Neural crest cell (in vitro differentiated cells): ENCODE measurements around the gene ADAMTS15. TPM values are rescaled to one million over a fixed set of nuclear protein-coding genes. Genes with fewer than 3 reads are reported as not detected.
A peak's percentile ranks its signal among the peaks of the same experiment; 100 is the strongest.
"Not testable (repeated sequence)": the region's sequence is repeated elsewhere in the genome, so short reads cannot be mapped to it uniquely, and the experiment has no call there.

Experiments used
- DNase-seq: peaks from one replicate; pipeline ENCODE4 v3.0.0; 2021; ENCODE audit warnings: low read depth, mixed read lengths, low spot score
- H3K27ac Mint-ChIP-seq: one replicate; pipeline ENCODE4 v1.8.0; 2021; ENCODE audit warnings: mild to moderate bottlenecking, mixed read lengths; ENCODE audit not compliant: unreplicated experiment
- H3K27me3 Mint-ChIP-seq: 2 replicates; pipeline ENCODE4 v1.8.0; 2021; ENCODE audit warnings: low read depth, mild to moderate bottlenecking, mixed read lengths
- H3K36me3 Mint-ChIP-seq: 2 replicates; pipeline ENCODE4 v1.8.0; 2021; ENCODE audit warnings: low read depth, mild to moderate bottlenecking, mixed read lengths
- H3K4me1 Mint-ChIP-seq: 2 replicates; pipeline ENCODE4 v1.8.0; 2021; ENCODE audit warnings: mixed read lengths
- H3K4me3 Mint-ChIP-seq: one replicate; pipeline ENCODE4 v1.8.0; 2021; ENCODE audit warnings: mild to moderate bottlenecking, mixed read lengths
- H3K9me3 Mint-ChIP-seq: 2 replicates; pipeline ENCODE4 v1.8.0; 2021; ENCODE audit warnings: mixed read lengths
- total RNA-seq: library from RNA; stranded (reverse); gene quantifications from 2 replicates; pipeline ENCODE4 v1.2.1, GENCODE V29; 2021
- TF ChIP-seq, protein P1 (sequence below): fragments of 200-600 bp; sonication (generic); conservative IDR thresholded peaks from 2 replicates; pipeline ENCODE4 v1.5.0; 2021; ENCODE audit warnings: antibody characterized with exemption, mild to moderate bottlenecking

Gene ADAMTS15
- total RNA-seq, 1 donor from 2014 or later = 7.7 TPM

DNA sequence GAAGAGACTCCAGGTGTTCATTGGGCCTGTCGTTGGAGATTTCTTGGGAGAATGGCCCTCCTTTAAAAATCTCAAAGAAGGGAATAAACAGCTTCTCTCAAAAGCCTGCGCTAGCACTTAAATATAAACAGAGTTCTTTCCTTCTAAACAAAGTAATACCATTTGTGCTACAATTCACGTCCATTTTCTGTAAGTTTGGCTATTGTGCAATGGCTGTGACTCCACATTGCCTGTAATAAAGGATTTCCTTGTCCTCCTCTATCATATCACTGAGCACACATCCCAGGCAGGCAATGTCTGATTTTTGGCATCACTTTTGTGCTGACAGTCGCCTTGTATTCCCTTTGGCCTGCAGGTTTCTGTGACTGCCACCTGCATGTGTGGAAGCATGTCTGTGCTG is 15.1 kb upstream of the ADAMTS15 start:
- no peaks in the 10 kb centered on the region for H3K9me3 Mint-ChIP-seq
- no peaks in the 10 kb centered on the region for H3K36me3 Mint-ChIP-seq
- H3K27me3 Mint-ChIP-seq = peaks cover 32% of the 10 kb centered on the region
- no peak overlapping the region for H3K27ac Mint-ChIP-seq
- H3K4me1 Mint-ChIP-seq = peaks cover 14% of the 10 kb centered on the region
- no peak overlapping the region for H3K4me3 Mint-ChIP-seq
- TF ChIP-seq, protein P1, sequence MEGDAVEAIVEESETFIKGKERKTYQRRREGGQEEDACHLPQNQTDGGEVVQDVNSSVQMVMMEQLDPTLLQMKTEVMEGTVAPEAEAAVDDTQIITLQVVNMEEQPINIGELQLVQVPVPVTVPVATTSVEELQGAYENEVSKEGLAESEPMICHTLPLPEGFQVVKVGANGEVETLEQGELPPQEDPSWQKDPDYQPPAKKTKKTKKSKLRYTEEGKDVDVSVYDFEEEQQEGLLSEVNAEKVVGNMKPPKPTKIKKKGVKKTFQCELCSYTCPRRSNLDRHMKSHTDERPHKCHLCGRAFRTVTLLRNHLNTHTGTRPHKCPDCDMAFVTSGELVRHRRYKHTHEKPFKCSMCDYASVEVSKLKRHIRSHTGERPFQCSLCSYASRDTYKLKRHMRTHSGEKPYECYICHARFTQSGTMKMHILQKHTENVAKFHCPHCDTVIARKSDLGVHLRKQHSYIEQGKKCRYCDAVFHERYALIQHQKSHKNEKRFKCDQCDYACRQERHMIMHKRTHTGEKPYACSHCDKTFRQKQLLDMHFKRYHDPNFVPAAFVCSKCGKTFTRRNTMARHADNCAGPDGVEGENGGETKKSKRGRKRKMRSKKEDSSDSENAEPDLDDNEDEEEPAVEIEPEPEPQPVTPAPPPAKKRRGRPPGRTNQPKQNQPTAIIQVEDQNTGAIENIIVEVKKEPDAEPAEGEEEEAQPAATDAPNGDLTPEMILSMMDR = no peak
- DNase-seq = no peak

DNA sequence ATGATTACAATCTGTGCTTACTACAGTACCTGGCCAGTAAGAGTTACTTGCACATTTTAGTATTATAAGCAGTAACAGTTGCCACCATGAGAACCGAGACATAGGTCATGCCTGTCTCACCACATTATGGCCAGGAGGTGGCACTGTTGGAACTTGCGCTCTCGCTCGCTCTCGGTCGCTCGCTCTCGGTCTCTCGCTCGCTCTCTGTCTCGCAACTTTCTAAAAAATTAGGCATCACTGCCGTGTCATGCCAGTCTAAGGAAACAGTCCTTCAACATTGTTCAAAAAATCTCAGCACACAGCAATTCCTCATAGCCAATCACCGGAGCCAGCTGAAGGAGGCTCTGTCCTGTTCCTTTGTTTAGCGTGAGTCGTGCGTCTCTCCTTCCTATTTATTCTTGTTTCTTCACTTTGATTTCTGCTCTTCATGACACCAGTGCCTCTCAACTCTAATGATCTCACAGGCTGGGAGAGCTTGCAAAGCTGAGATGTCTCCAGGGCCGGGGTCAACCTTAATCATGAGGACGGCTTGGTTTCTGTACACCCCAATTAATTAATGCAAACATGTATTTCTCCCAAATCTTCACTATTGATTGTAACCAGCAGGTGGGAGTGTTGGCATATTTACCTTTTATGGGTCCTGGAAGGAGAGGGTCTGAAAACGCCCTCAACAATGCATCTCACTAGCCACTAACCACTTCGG is 13.8 kb upstream of the ADAMTS15 start:
- peak; percentile 71 for DNase-seq
- H3K36me3 Mint-ChIP-seq = no peaks in the 10 kb centered on the region
- H3K4me3 Mint-ChIP-seq = no peak overlapping the region
- peaks cover 5% of the 10 kb centered on the region for H3K4me1 Mint-ChIP-seq
- H3K27ac Mint-ChIP-seq = no peak overlapping the region
- no peaks in the 10 kb centered on the region for H3K9me3 Mint-ChIP-seq
- TF ChIP-seq, protein P1 = peak; percentile 74
- H3K27me3 Mint-ChIP-seq = peaks cover 19% of the 10 kb centered on the region

DNA sequence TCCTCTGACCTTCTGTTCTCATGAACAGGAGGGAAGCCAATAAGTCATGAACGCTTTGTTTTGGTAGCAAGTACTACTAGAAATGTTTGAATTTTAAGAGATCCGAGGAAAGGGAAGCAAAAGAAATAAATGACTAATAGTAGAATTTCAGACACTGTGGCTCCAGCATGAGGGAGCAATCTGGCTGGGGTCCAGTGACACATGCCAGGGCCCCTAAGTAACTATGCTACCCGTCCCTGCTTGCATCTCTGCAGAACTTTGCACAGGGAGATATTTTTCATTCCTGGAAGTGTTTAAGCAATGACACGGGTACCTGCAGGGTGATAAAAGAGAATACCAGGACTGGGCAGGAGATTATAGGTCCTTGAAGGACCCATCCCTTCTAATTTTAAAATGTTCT is 12.8 kb upstream of the ADAMTS15 start:
- DNase-seq = no peak
- Mint-ChIP-seq H3K4me1 (peaks cover 5% of the 10 kb centered on the region), H3K27me3 (peaks cover 9% of the 10 kb centered on the region), H3K36me3 (no peaks in the 10 kb centered on the region), H3K4me3 (peak overlapping the region; percentile 15), H3K27ac (no peak overlapping the region), H3K9me3 (no peaks in the 10 kb centered on the region)
- TF ChIP-seq, protein P1 = no peak

DNA sequence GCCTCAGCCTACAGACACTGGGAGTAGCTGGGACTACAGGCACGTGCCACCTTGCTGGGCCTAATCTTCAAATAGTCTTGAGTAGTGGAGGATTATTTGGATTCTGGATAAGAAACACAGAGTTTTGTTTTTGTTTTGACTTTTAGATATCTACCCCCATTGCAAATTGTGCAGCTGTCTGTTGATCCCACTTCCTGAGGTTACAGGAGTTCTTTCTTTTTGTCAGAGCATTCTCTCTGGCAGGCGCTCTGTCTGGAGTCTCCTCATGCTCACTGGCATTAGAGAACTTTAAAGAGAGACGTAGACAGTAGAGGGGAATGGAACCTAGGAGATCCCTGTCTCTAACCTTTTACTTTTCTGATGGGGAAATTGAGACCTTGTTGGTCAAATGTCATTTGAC is 12.3 kb upstream of the ADAMTS15 start:
- H3K27me3 Mint-ChIP-seq = peaks cover 4% of the 10 kb centered on the region
- H3K27ac Mint-ChIP-seq = no peak overlapping the region
- H3K4me3 Mint-ChIP-seq = no peak overlapping the region
- no peaks in the 10 kb centered on the region for H3K36me3 Mint-ChIP-seq
- no peaks in the 10 kb centered on the region for H3K9me3 Mint-ChIP-seq
- peaks cover 5% of the 10 kb centered on the region for H3K4me1 Mint-ChIP-seq
- TF ChIP-seq, protein P1 = no peak
- DNase-seq = no peak

DNA sequence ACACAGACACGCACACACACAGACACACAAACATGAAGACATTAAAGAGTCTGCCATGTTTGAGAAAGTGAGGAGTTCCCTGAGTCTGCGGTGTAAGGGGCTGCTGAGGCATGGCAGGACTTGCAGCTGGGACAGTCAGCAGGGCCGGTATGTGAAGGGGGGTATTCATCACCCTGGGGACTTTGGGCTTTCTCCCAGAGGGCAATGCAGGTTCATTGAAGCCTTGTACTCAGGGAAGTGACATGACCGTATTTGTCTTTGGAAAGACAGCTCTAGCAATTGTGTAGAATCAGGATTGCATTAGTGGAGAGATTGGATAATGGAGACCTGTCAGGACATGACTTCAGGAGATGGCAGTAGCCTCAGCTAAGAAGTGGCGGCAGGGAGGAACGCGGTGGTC is 10.6 kb upstream of the ADAMTS15 start:
- Mint-ChIP-seq H3K27me3 (peaks cover 2% of the 10 kb centered on the region), H3K9me3 (no peaks in the 10 kb centered on the region), H3K4me3 (no peak overlapping the region), H3K4me1 (peaks cover 5% of the 10 kb centered on the region), H3K36me3 (no peaks in the 10 kb centered on the region), H3K27ac (no peak overlapping the region)
- TF ChIP-seq, protein P1 = no peak
- DNase-seq = no peak

DNA sequence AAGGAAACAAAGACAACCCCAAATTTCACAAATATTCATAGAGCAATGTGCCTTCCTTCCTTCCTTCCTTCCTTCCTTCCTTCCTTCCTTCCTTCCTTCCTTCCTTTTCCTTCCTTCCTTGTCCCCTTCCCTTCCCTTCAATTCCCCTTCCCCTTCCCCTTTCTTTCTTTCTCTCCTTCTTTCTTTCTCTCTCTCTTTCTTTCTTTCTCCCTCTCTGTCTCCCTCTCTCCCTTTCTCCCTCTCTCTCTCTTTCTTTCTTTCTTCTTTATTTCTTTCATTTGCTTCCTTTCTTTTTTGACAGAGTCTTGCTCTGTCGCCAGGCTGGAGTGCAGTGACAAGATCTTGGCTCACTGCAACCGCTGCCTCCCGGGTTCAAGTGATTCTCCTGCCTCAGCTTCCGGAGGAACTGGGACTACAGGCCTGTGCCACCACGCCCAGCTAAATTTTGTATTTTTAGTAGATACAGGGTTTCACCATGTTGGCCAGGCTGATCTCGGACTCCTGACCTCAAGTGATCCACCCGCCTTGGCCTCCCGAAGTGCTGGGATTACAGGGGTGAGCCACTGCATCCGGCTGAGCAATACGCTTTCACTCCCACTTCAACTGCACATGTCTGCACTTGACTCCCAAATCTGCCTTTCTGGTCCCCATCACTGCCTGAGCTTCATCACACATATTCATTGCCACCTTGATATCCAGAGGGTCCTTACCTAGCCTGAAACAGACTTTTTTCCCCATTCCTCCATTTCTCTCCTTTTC is 9.9 kb upstream of the ADAMTS15 start:
- not testable (repeated sequence) for H3K9me3 Mint-ChIP-seq, H3K36me3 Mint-ChIP-seq, DNase-seq, H3K4me3 Mint-ChIP-seq, H3K27me3 Mint-ChIP-seq, H3K4me1 Mint-ChIP-seq, H3K27ac Mint-ChIP-seq
